ENCODE data around the gene CTIF.
"Not testable (repeated sequence)": the region's sequence is repeated elsewhere in the genome, so short reads cannot be mapped to it uniquely, and the experiment has no call there.

The CTIF gene

GRCh38 chr18:48538531-48539405, at the start of gene CTIF:
Gene CTIF, plus strand, starts transcription at chr18:48539031. Its CDS starts 80,535 bp downstream, at chr18:48619566.
- DNase-seq (ENCODE audit: low read depth in 1 of 2, low spot score in 1 of 2): peak; percentile 26 to 30

GRCh38 chr18:48490641-48491293, 48.1 kb upstream of the CTIF start:
- DNase-seq (ENCODE audit: low read depth in 1 of 2, low spot score in 1 of 2): no peak

- DNase-seq (ENCODE audit: low read depth in 1 of 2, low spot score in 1 of 2): no peak
Observed at GRCh38 chr18:48492880-48493279, 46.0 kb upstream of the CTIF start.

GRCh38 chr18:48493434-48494230, 45.2 kb upstream of the CTIF start:
- DNase-seq (ENCODE audit: low read depth in 1 of 2, low spot score in 1 of 2): no peak

- no peak for DNase-seq (ENCODE audit: low read depth in 1 of 2, low spot score in 1 of 2)
Observed at GRCh38 chr18:48497863-48498262, 41.0 kb upstream of the CTIF start.

- DNase-seq (ENCODE audit: low read depth in 1 of 2, low spot score in 1 of 2): no peak
Observed at GRCh38 chr18:48500517-48500916, 38.3 kb upstream of the CTIF start.

GRCh38 chr18:48502906-48503305, 35.9 kb upstream of the CTIF start:
- DNase-seq (ENCODE audit: low read depth in 1 of 2, low spot score in 1 of 2): no peak

- DNase-seq (ENCODE audit: low read depth in 1 of 2, low spot score in 1 of 2): no peak
Observed at GRCh38 chr18:48504819-48505218, 34.0 kb upstream of the CTIF start.

GRCh38 chr18:48506983-48507568, 31.8 kb upstream of the CTIF start:
- DNase-seq (ENCODE audit: low read depth in 1 of 2, low spot score in 1 of 2): not testable (repeated sequence)

- not testable (repeated sequence) for DNase-seq (ENCODE audit: low read depth in 1 of 2, low spot score in 1 of 2)
Observed at GRCh38 chr18:48512498-48512897, 26.3 kb upstream of the CTIF start.

GRCh38 chr18:48514786-48515185, 24.0 kb upstream of the CTIF start:
- no peak for DNase-seq (ENCODE audit: low read depth in 1 of 2, low spot score in 1 of 2)

- no peak for DNase-seq (ENCODE audit: low read depth in 1 of 2, low spot score in 1 of 2)
Observed at GRCh38 chr18:48517048-48517447, 21.8 kb upstream of the CTIF start.

GRCh38 chr18:48519431-48520100, 19.3 kb upstream of the CTIF start:
- no peak for DNase-seq (ENCODE audit: low read depth in 1 of 2, low spot score in 1 of 2)

- DNase-seq (ENCODE audit: low read depth in 1 of 2, low spot score in 1 of 2): no peak
Observed at GRCh38 chr18:48521723-48522122, 17.1 kb upstream of the CTIF start.

GRCh38 chr18:48525671-48526070, 13.2 kb upstream of the CTIF start:
- no peak for DNase-seq (ENCODE audit: low read depth in 1 of 2, low spot score in 1 of 2)

- DNase-seq (ENCODE audit: low read depth in 1 of 2, low spot score in 1 of 2): no peak
Observed at GRCh38 chr18:48527461-48527860, 11.4 kb upstream of the CTIF start.

- DNase-seq (ENCODE audit: low read depth in 1 of 2, low spot score in 1 of 2): no peak
Observed at GRCh38 chr18:48528861-48529260, 10.0 kb upstream of the CTIF start.

GRCh38 chr18:48529796-48530195, 9.0 kb upstream of the CTIF start:
- DNase-seq (ENCODE audit: low read depth in 1 of 2, low spot score in 1 of 2): no peak

GRCh38 chr18:48530399-48531081, 8.3 kb upstream of the CTIF start:
- DNase-seq (ENCODE audit: low read depth in 1 of 2, low spot score in 1 of 2): no peak

- DNase-seq (ENCODE audit: low read depth in 1 of 2, low spot score in 1 of 2): no peak
Observed at GRCh38 chr18:48531082-48531403, 7.8 kb upstream of the CTIF start.
